Osteoblast (primary cell): ENCODE measurements around the gene ABTB1. TPM values are rescaled to one million over a fixed set of nuclear protein-coding genes. Genes with fewer than 3 reads are reported as not detected.
"Not testable (repeated sequence)": the region's sequence is repeated elsewhere in the genome, so short reads cannot be mapped to it uniquely, and the experiment has no call there.

ENCODE experiments used
- DNase-seq: peaks from one replicate; pipeline ENCODE4 v3.0.0; 2011; ENCODE audit warnings: low spot score, mixed read lengths; ENCODE audit not compliant: insufficient read length; ENCODE audit errors: missing footprints
- H2AFZ ChIP-seq: 2 replicates; pipeline ENCODE4 v1.6.0; 2011; ENCODE audit warnings: mild to moderate bottlenecking, low read length
- H3K27ac ChIP-seq: 2 replicates; pipeline ENCODE4 v1.5.1; 2011; ENCODE audit warnings: mild to moderate bottlenecking, low read depth, low read length, moderate library complexity
- H3K27me3 ChIP-seq: 2 replicates; pipeline ENCODE4 v1.6.0; 2012; ENCODE audit warnings: mild to moderate bottlenecking, control low read depth, inconsistent platforms, low read length, moderate library complexity; ENCODE audit not compliant: insufficient read depth
- H3K36me3 ChIP-seq: 2 replicates; pipeline ENCODE4 v1.5.1; 2011; ENCODE audit warnings: mild to moderate bottlenecking, low read length, control low read depth, moderate library complexity; ENCODE audit not compliant: insufficient read depth
- H3K4me1 ChIP-seq: 2 replicates; pipeline ENCODE4 v1.5.1; 2011; ENCODE audit warnings: mild to moderate bottlenecking, low read length, control low read depth, moderate library complexity; ENCODE audit not compliant: insufficient read depth
- H3K4me2 ChIP-seq: 2 replicates; pipeline ENCODE4 v1.6.0; 2011; ENCODE audit warnings: mild to moderate bottlenecking, low read length; ENCODE audit not compliant: insufficient read depth
- H3K4me3 ChIP-seq: fragments of 200-600 bp; sonication (generic); 3 replicates; pipeline ENCODE4 v1.5.1; 2012; ENCODE audit warnings: mild to moderate bottlenecking, low read length, inconsistent platforms; ENCODE audit not compliant: insufficient read depth
- H3K79me2 ChIP-seq: 2 replicates; pipeline ENCODE4 v1.6.0; 2012; ENCODE audit warnings: mild to moderate bottlenecking, low read length, control low read depth, inconsistent platforms; ENCODE audit not compliant: insufficient read depth
- H3K9me3 ChIP-seq: 2 replicates; pipeline ENCODE4 v1.5.1; 2011; ENCODE audit warnings: low read depth, low read length, control low read depth
- H4K20me1 ChIP-seq: 2 replicates; pipeline ENCODE4 v1.6.0; 2012; ENCODE audit warnings: mild to moderate bottlenecking, low read length, control low read depth; ENCODE audit not compliant: insufficient read depth
- total RNA-seq: library from RNA; depleted of rRNA; stranded (reverse); fragments of >200 nt; gene quantifications from 2 replicates; pipeline ENCODE4 v1.2.3, GENCODE V29; 2012
- TF ChIP-seq, protein P1 (sequence below): IDR thresholded peaks from 2 replicates; pipeline ENCODE4 v1.5.1; 2011; ENCODE audit warnings: mild to moderate bottlenecking, low read depth, low read length, moderate library complexity; ENCODE audit errors: extremely low read depth

Gene ABTB1
- total RNA-seq, 1 donor = 17.7 TPM

GRCh38 chr3:127652246-127652995, 20.3 kb upstream of the ABTB1 start:
- peak; percentile 91 for DNase-seq
- TF ChIP-seq, protein P1, sequence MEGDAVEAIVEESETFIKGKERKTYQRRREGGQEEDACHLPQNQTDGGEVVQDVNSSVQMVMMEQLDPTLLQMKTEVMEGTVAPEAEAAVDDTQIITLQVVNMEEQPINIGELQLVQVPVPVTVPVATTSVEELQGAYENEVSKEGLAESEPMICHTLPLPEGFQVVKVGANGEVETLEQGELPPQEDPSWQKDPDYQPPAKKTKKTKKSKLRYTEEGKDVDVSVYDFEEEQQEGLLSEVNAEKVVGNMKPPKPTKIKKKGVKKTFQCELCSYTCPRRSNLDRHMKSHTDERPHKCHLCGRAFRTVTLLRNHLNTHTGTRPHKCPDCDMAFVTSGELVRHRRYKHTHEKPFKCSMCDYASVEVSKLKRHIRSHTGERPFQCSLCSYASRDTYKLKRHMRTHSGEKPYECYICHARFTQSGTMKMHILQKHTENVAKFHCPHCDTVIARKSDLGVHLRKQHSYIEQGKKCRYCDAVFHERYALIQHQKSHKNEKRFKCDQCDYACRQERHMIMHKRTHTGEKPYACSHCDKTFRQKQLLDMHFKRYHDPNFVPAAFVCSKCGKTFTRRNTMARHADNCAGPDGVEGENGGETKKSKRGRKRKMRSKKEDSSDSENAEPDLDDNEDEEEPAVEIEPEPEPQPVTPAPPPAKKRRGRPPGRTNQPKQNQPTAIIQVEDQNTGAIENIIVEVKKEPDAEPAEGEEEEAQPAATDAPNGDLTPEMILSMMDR = peak; percentile 90
- Histone ChIP-seq H4K20me1 (no peaks in the 10 kb centered on the region), H3K4me1 (peaks cover 5% of the 10 kb centered on the region), H3K27me3 (peaks cover 8% of the 10 kb centered on the region), H2AFZ (no peak overlapping the region), H3K4me2 (no peak overlapping the region), H3K9me3 (no peaks in the 10 kb centered on the region), H3K27ac (no peak overlapping the region), H3K79me2 (no peaks in the 10 kb centered on the region), H3K4me3 (no peak overlapping the region), H3K36me3 (no peaks in the 10 kb centered on the region)

DNA sequence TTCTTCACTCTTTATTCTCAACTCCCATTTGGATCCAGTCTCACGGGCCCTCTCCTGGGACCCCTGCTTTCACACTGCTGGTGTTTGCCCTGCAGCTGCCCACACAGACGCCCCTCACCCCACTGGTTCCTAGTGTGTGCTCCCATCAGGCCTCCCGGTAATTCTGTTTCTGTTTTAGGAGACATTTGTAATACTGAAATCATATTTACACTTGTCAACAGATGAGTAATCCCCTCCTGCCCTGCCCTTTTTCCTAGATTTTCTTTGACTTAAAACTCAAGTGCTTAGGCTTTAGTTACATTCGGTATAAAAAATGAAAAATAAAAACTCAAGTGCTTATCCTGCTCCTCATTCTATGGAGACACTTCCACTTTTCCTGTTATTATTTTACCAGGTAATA, 18.4 kb upstream of the ABTB1 start:
- H3K9me3 ChIP-seq = no peaks in the 10 kb centered on the region
- peak; percentile 37 for DNase-seq
- no peak overlapping the region for H3K27ac ChIP-seq
- H3K36me3 ChIP-seq = no peaks in the 10 kb centered on the region
- H3K4me3 ChIP-seq = no peak overlapping the region
- no peak overlapping the region for H3K4me2 ChIP-seq
- H2AFZ ChIP-seq = no peak overlapping the region
- H3K27me3 ChIP-seq = peaks cover 5% of the 10 kb centered on the region
- TF ChIP-seq, protein P1 = no peak
- H3K79me2 ChIP-seq = no peaks in the 10 kb centered on the region
- no peaks in the 10 kb centered on the region for H4K20me1 ChIP-seq
- H3K4me1 ChIP-seq = peaks cover 5% of the 10 kb centered on the region

DNA sequence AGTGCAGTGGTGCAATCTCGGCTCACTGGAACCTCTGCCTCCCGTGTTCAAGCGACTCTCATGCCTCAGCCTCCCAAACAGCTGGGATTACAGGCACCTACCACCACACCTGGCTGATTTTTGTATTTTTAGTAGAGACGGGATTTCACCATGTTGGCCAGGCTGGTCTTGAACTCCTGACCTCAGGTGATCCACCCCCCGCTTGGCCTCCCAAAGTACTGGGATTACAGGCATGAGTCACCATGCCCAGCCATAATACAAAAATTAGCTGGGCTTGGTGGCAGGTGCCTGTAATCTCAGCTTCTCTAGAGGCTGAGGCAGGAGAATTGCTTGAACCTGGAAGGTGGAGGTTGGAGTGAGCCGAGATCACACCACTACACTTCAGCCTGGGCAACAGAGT, 17.8 kb upstream of the ABTB1 start:
- not testable (repeated sequence) for H3K27ac ChIP-seq, H4K20me1 ChIP-seq, H3K27me3 ChIP-seq, DNase-seq, H3K9me3 ChIP-seq, H3K36me3 ChIP-seq, H3K79me2 ChIP-seq, H3K4me3 ChIP-seq, H2AFZ ChIP-seq, H3K4me1 ChIP-seq, H3K4me2 ChIP-seq

GRCh38 chr3:127655641-127656040, 17.1 kb upstream of the ABTB1 start:
- no peak overlapping the region for H3K27ac ChIP-seq

More at GRCh38 chr3:127655641-127656040, 17.1 kb upstream of the ABTB1 start:
- Histone ChIP-seq H3K27me3 (peaks cover 5% of the 10 kb centered on the region), H3K4me1 (peaks cover 5% of the 10 kb centered on the region), H3K9me3 (no peaks in the 10 kb centered on the region), H3K4me3 (no peak overlapping the region), H3K79me2 (no peaks in the 10 kb centered on the region), H3K4me2 (no peak overlapping the region), H2AFZ (no peak overlapping the region), H3K36me3 (no peaks in the 10 kb centered on the region), H4K20me1 (no peaks in the 10 kb centered on the region)
- TF ChIP-seq, protein P1 = no peak
- DNase-seq = peak; percentile 83
